DOHH2 (cell line): Measurements from ENCODE around the gene SHC3.

Experiments used
- CTCF ChIP-seq: fragments of 200-600 bp; sonication (generic); IDR thresholded peaks from one replicate; pipeline ENCODE4 v1.5.1; 2014; ENCODE audit warnings: antibody characterized with exemption, mild to moderate bottlenecking, low read depth, low read length; ENCODE audit not compliant: poor library complexity, severe bottlenecking
- EZH2phosphoT487 ChIP-seq: fragments of 200-600 bp; sonication (generic); IDR thresholded peaks from 2 replicates; pipeline ENCODE4 v1.6.1; 2017; ENCODE audit warnings: borderline replicate concordance, mild to moderate bottlenecking, antibody characterized with exemption, low read length, moderate library complexity, mixed read lengths

- TF ChIP-seq CTCF (no peak), EZH2phosphoT487 (no peak)
Measured at GRCh38 chr9:89013660-89014059, 165.0 kb downstream of the SHC3 start.
